H1 (cell line): Measurements from ENCODE around the gene ACSF3. TPM values are rescaled to one million over a fixed set of nuclear protein-coding genes. Genes with fewer than 3 reads are reported as not detected.

Experiments
- ASH2L ChIP-seq: fragments of 200-600, 300-600 bp; sonication (generic); IDR thresholded peaks from one replicate; pipeline ENCODE4 v1.7.1; 2017; ENCODE audit warnings: low read length
- ZNF274 ChIP-seq: IDR thresholded peaks from 2 replicates; pipeline ENCODE4 v1.7.0; 2012; ENCODE audit warnings: low read length, borderline replicate concordance; ENCODE audit errors: extremely low read depth
- polyA plus RNA-seq, 7 experiments: library from polyadenylated mRNA; depleted of rRNA in 3 of 7; stranded (reverse) in 5 of 7; unstranded in 2 of 7; fragments of >200 nt in 5 of 7; fragments of 200-250 nt in 2 of 7; gene quantifications; 1 replicate in 5 of 7; 2 replicates in 1 of 7; 4 replicates in 1 of 7; pipeline versions ENCODE4 v1.2.1 to v1.2.3, GENCODE V29; 2011 to 2013; ENCODE audit warnings: missing spikeins in 2 of 7, mixed read lengths in 2 of 7
- total RNA-seq: library from RNA; stranded (reverse); fragmentation: NEBNext Ultra II Directional; extraction: Animal tissue kit (Norgen Biotek cat#: 25700); gene quantifications from 2 replicates; pipeline ENCODE4 v1.2.1, GENCODE V29; 2021

ACSF3 gene
- total and polyA plus RNA-seq, 2 of the 8 experiments (the other 6 are each of a cell fraction or from before 2014, with no cell fraction given): 15.6 to 22.9 TPM

- TF ChIP-seq ZNF274: no peak
- no peak for TF ChIP-seq ASH2L
Measured at GRCh38 chr16:89163297-89163696, 69.6 kb downstream of the ACSF3 start (continued).
